OCI-LY1 (cell line): ENCODE measurements around the gene NDC1.

ENCODE experiments used
- H2AFZ ChIP-seq: fragments of 200-600 bp; sonication (generic), shearing (Covaris generic); 2 replicates; pipeline ENCODE4 v1.6.0; 2014; ENCODE audit warnings: antibody characterized with exemption, mild to moderate bottlenecking, low read length
- H3F3A ChIP-seq: fragments of 200-600 bp; sonication (generic), shearing (Covaris generic); 2 replicates; pipeline ENCODE4 v1.6.0; 2014; ENCODE audit warnings: mild to moderate bottlenecking, antibody characterized with exemption, low read length, moderate library complexity; ENCODE audit not compliant: insufficient read depth
- H3K27ac ChIP-seq: fragments of 200-600 bp; sonication (generic); 2 replicates; pipeline ENCODE4 v1.5.1; 2014; ENCODE audit warnings: low read length, mixed run types, mild to moderate bottlenecking, low read depth; ENCODE audit not compliant: poor library complexity, severe bottlenecking
- H3K27me3 ChIP-seq: fragments of 200-600 bp; sonication (generic); 2 replicates; pipeline ENCODE4 v1.6.0; 2014; ENCODE audit warnings: antibody characterized with exemption, mild to moderate bottlenecking, low read length, moderate library complexity; ENCODE audit not compliant: insufficient read depth
- H3K36me3 ChIP-seq: fragments of 200-600 bp; sonication (generic); 2 replicates; pipeline ENCODE4 v1.6.1; 2014; ENCODE audit warnings: mild to moderate bottlenecking, antibody characterized with exemption, low read length, moderate library complexity, mixed read lengths; ENCODE audit not compliant: insufficient read depth
- H3K4me1 ChIP-seq: fragments of 200-600 bp; sonication (generic); 2 replicates; pipeline ENCODE4 v1.5.1; 2014; ENCODE audit warnings: mild to moderate bottlenecking, low read length, moderate library complexity; ENCODE audit not compliant: insufficient read depth, severe bottlenecking
- H3K4me2 ChIP-seq: fragments of 200-600 bp; sonication (generic), shearing (Covaris generic); 2 replicates; pipeline ENCODE4 v1.6.1; 2014; ENCODE audit warnings: low read length
- H3K4me3 ChIP-seq: fragments of 200-600 bp; sonication (generic); 2 replicates; pipeline ENCODE4 v1.5.1; 2014; ENCODE audit warnings: low read length, low read depth, mild to moderate bottlenecking, mixed read lengths; ENCODE audit not compliant: poor library complexity, severe bottlenecking
- H3K79me2 ChIP-seq: fragments of 200-600 bp; shearing (Covaris generic); 2 replicates; pipeline ENCODE4 v1.6.1; 2016; ENCODE audit warnings: mixed run types, low read length, mixed read lengths; ENCODE audit not compliant: insufficient read depth
- H3K9ac ChIP-seq: fragments of 200-600 bp; sonication (generic), shearing (Covaris generic); 2 replicates; pipeline ENCODE4 v1.6.1; 2014; ENCODE audit warnings: mild to moderate bottlenecking, low read length, mixed read lengths
- H3K9me2 ChIP-seq: fragments of 200-600 bp; sonication (generic), shearing (Covaris generic); 2 replicates; pipeline ENCODE4 v1.6.1; 2014; ENCODE audit warnings: low read depth, mild to moderate bottlenecking, low read length, mixed read lengths
- H3K9me3 ChIP-seq: fragments of 200-600 bp; shearing (Covaris generic); 2 replicates; pipeline ENCODE4 v1.6.1; 2014; ENCODE audit warnings: low read length, mixed read lengths
- H4K20me1 ChIP-seq: fragments of 200-600 bp; sonication (generic), shearing (Covaris generic); 2 replicates; pipeline ENCODE4 v1.6.0; 2016; ENCODE audit warnings: mild to moderate bottlenecking, low read length; ENCODE audit not compliant: insufficient read depth
- CTCF ChIP-seq: fragments of 200-600 bp; sonication (generic), shearing (Covaris generic); IDR thresholded peaks from 2 replicates; pipeline ENCODE4 v1.5.1; 2017; ENCODE audit warnings: mild to moderate bottlenecking, antibody characterized with exemption, low read length, moderate library complexity, mixed read lengths
- EZH2 ChIP-seq: fragments of 200-600 bp; sonication (generic), shearing (Covaris generic); IDR thresholded peaks from 2 replicates; pipeline ENCODE4 v1.8.0; 2017; ENCODE audit warnings: borderline replicate concordance, mixed run types, mild to moderate bottlenecking, antibody characterized with exemption, low read length, moderate library complexity, mixed read lengths

Gene NDC1

GRCh38 chr1:53769780-53770179 lies 68.3 kb downstream of the NDC1 start:
- Histone ChIP-seq H4K20me1 (no peaks in the 10 kb centered on the region), H3K27ac (no peak overlapping the region), H3K79me2 (no peaks in the 10 kb centered on the region), H3K9me2 (no peaks in the 10 kb centered on the region), H3K27me3 (no peaks in the 10 kb centered on the region), H3K9me3 (no peaks in the 10 kb centered on the region), H3K9ac (no peak overlapping the region), H3F3A (no peaks in the 10 kb centered on the region), H3K4me3 (no peak overlapping the region), H3K4me2 (no peak overlapping the region), H2AFZ (no peak overlapping the region), H3K4me1 (no peaks in the 10 kb centered on the region), H3K36me3 (peaks cover 84% of the 10 kb centered on the region)
- TF ChIP-seq CTCF, result no peak
- TF ChIP-seq EZH2, result no peak

- no peak for TF ChIP-seq CTCF
- TF ChIP-seq EZH2, result no peak
- Histone ChIP-seq H3K36me3 (peaks cover 85% of the 10 kb centered on the region), H4K20me1 (no peaks in the 10 kb centered on the region), H3K27me3 (no peaks in the 10 kb centered on the region), H3K4me3 (no peak overlapping the region), H2AFZ (no peak overlapping the region), H3K4me2 (no peak overlapping the region), H3K27ac (no peak overlapping the region), H3F3A (no peaks in the 10 kb centered on the region), H3K9me3 (no peaks in the 10 kb centered on the region), H3K79me2 (no peaks in the 10 kb centered on the region), H3K9me2 (no peaks in the 10 kb centered on the region), H3K4me1 (no peaks in the 10 kb centered on the region), H3K9ac (no peak overlapping the region)
These were observed 68.9 kb downstream of the NDC1 start for GRCh38 chr1:53769184-53769583.

- TF ChIP-seq EZH2 (no peak), CTCF (no peak)
- H3K27ac ChIP-seq, result no peak overlapping the region
- H3K4me2 ChIP-seq, result no peak overlapping the region
- H3K9ac ChIP-seq, result no peak overlapping the region
- H3K79me2 ChIP-seq, result no peaks in the 10 kb centered on the region
- no peaks in the 10 kb centered on the region for H3K9me2 ChIP-seq
- H3K4me1 ChIP-seq, result no peaks in the 10 kb centered on the region
- H3K4me3 ChIP-seq, result no peak overlapping the region
- no peak overlapping the region for H2AFZ ChIP-seq
- peaks cover 66% of the 10 kb centered on the region for H3K36me3 ChIP-seq
- no peaks in the 10 kb centered on the region for H4K20me1 ChIP-seq
- H3K9me3 ChIP-seq, result no peaks in the 10 kb centered on the region
- H3F3A ChIP-seq, result no peaks in the 10 kb centered on the region
- no peaks in the 10 kb centered on the region for H3K27me3 ChIP-seq
These were observed 71.2 kb downstream of the NDC1 start for GRCh38 chr1:53766831-53767405.
